NCI-H748 treated with DMSO at 0.1 percent for 48 hours (cell line): ENCODE data around the gene PARD3.

Experiments
- DNase-seq: peaks from one replicate; lab custom pipeline; 2025; lab: John Stamatoyannopoulos, UW

The PARD3 gene

DNA sequence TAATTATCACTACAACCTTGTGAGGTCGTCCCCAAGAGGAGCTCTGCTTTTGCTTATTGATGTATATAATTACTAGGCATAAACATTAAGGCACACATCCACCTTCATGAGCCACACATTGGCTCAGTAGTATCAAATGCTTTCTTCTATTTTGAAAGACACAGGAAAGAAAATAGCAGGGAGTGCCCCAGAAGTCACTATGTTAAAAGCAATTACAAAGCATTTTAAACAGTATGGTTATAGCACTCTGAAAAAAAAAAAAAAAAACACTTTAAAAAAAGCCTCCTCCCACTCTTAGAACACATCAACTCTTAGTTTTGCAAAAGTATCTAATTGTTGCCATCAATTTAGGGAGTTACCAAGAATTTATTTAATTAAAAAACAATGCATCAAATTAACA, 474.2 kb downstream of the PARD3 start:
- DNase-seq, result no peak

DNA sequence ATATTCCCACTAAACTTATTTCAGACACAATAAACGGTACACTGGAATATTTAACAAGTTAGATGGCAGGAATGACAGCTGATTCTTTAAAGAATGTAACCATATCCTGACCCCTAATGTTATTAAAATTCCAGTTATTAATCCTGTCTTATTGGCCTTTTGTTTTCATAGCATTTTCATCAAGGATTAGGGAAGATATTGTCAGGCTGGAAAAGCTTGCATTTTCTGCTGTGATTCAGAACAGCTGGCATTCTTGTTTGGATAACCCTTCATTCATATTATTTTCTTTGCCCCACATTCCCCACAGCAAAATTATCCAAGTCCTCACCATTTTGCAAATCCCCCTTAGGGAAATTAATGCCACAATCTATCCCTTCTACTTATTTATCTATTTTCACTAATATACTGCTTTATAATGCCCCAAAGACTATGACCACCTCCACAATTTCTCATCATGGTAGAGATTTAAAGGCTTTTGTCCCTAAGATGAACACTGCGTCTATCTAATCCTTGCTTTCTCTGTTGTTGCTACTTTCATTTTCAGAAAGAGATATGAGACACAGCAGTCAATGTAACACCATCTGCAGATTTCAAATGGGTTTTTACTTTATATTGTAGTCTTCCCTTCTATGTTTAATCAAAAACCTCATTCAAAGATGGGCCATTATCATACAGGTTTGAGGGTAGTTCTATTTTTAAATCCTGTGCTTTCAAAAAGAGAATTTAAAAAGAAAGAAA, 475.1 kb downstream of the PARD3 start:
- DNase-seq, result no peak

DNA sequence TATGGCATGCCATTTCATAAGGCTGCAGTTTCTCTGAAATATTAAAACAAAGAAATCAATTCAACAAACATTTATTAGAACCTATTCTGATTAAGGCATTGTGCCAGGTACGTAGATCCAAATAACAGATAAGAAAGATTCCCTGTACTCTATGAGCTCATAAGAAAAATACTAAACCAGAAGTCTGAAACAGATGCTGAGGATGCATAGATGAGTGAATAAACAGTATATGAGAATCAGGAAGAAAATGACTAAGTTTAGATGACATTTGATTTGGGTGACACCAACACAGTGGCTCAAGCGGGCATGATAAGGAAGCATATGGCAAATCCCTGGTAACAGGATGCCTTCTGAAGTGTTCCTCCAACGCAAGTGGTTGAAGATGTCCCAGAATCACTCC, 477.2 kb downstream of the PARD3 start:
- DNase-seq, result no peak

DNA sequence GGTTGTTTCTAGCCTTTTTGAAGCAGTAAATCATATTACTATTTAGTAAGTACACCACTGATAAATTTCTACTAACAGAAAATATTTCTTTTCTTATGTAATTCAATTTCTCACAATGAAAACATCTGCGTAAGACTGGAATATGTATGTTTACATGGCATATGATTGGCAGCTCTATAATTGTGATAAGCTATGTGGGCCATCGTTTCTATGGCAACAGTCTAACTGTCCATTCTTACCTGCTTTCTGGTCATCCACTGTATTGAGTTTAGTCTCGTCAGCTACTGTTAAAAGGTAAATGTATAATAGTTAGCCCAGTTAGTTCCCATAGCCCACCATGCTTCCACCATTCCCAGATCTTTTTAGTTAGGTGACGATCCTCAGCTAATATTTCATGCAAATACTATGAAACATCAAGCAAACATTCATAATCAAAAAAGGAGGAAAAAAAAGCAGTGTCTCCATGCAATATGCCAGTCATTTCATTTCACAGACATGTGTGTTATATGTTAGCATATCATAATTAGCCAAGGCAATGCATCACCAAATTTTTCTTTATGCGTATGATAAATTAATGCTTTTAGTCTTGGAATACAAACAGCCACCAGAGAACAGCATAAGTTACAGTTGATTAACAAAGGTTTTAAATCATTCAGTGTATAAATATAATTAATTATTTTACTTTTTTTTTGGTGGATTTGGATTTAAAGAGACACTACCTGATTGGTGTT, 479.0 kb downstream of the PARD3 start:
- DNase-seq, result no peak

DNA sequence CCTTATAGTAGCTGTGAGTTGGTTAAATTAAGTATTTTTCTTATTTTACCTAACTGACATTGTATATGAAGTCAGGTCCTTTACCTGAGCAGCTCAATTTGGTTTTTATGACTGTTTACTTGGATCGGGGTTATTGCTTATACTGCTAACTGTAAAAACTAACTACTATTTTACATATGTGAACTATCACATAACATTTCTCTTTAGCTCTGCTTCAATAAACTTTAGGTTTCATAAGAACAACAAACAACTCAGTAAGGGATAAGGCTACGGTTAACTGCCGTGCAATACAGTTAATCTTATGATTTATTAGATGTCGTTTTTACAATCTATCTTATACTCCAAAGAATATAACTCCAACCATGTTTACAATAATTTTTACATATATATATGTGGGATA, 480.2 kb downstream of the PARD3 start:
- DNase-seq, result no peak

DNA sequence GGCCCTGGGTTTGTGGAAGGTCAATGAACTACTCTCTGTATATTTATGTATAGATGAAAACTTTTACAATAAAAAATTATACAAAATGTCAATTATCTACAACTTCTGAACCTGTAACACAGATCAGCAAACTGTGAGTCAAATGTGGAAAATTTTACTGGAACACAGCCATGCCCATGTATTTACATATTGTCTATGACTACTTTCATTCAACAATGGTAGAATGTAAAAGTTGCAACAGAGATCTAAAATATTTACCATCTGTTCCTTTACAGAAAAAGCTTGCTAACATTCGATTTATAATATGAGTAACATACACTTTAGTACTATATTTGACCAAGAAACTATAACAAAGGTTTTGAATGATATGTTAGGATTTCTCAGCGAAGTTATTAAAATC, 481.6 kb downstream of the PARD3 start:
- no peak for DNase-seq

DNA sequence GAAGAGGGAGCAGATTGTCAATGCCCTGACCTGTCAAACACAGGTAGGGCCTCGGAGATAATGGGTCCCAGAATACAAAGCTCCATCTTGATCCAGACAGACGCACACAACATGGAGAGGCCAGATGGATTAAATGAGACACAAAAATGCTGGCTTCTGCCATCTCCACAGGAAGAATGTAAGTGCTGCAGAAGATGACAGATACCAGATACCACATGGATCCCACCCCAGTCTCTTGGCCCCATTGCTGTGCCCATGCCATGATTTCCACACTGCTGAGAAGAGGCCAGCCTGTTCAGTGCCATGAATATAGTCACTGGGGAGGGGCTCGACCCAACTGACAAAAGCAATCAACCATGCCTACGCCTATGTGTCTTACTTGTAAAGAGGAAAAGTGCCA, 487.9 kb downstream of the PARD3 start:
- DNase-seq, result no peak

DNA sequence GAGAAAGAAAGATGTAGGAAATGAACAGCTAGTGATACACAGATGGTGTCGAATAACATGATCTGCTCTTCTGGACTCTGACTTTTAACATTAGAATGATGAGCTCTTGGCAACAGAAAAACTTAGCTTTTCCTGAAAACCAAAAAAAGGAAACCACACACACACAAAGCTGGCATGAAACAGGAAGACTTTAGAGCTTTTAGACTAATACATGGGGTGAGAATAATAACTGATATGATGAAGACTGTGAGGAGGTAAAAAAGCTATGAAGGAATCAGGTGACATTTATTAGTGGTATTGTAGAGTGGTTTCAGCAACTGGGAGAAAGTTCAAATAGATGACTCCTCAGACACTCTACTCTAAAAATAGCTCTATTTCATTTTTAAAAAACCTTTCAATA, 491.9 kb downstream of the PARD3 start:
- no peak for DNase-seq

DNA sequence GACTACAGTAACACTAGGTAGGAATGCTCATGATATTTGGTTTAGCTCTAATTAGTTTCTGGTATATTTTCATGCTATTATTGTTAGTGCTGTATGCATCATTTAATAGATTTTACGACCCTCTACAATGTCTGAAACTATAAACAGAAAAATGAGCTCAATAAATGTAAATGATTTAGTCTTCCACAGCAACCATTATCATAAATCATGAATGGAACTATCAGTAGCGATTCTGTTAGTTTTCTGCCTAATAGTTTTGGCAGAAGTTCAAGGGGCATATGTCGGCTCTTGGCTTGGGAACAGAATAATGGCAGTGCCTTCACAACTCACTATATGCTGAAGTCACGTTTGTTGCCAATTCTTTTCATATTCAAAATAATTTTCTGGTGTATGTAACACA, 494.8 kb downstream of the PARD3 start:
- peak; percentile 88 for DNase-seq

DNA sequence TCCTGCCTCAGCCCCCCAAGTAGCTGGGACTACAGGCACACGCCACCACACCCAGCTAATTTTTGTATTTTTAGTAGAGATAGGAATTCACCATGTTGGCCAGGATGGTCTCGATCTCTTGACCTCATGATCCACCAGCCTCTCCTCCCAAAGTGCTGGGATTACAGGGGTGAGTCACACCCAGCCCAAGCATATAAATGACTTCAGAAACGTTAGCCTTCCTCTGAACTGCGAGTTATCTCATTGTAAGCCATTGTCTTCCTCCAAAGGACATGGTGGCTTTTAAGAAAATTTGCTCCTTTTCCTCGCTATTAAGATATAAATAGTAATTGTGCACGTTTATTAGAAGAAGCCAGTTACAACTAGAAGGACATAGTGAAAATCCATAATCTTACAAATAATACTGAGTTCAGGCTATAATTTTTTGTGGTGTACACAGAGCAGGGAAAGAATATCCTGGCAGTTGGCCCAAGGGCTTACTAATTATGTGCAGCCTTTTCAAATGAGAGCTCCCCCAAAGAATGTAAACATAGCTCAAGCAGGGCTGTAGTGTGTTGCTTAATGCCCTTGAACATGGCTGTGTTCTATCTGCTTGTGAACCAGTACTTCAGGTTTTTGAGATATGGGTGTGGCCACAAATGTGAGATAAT, 495.8 kb downstream of the PARD3 start:
- peak; percentile 94 for DNase-seq

DNA sequence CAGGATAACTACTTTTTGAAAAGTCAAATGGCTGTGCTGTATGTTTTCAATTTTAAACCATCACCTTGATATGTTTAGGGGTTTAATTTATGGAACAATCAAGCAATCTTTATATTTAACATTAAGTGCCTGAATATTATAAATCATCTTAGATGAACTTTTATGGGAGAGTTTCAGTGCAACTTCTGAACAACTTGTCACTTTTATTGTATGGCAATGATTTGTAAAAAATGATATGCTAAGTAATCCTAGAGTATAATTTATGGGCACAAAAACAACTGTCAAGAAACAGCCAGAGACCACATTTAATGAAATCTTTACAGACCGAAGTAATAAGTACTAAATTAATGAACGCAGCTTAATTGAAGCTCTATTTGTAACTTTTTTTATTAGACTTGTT, 498.9 kb downstream of the PARD3 start:
- no peak for DNase-seq

DNA sequence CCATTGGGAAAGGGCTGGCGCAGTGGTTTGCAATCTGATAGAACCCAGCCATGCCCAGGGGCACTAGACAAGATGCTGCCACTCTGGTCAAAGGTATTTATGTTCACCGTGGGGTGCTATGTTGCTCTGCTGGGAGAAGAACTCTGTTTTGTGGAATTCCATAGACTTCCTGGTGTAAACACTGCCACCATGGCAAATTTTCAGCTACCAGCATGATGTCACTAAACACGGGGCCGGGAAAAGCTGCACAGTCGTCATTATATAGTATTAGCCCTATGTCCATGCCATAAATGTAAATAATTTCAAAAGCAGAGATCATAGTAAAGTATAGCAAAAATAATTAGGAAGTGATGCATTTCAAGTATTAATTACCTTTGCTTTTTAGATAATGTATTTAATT, 500.6 kb downstream of the PARD3 start:
- no peak for DNase-seq

DNA sequence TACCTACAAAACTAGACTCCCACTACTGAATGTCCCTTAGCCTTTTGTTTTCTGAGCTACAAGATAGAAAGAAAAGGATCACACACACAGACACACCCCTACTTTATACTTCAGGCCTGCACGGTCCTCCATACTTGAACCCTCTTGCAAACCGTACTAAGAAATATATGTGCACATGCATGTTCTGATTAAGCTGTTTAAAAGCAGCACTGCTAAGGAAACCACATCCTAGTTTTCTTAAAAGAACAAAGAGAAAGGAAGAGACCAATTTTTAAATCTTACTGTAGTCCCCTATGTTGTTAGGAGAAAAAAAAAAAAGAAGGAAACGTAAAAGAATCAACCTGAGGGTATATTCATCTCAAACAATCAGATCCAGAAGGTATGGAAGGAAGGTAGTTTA, 501.2 kb downstream of the PARD3 start:
- no peak for DNase-seq

DNA sequence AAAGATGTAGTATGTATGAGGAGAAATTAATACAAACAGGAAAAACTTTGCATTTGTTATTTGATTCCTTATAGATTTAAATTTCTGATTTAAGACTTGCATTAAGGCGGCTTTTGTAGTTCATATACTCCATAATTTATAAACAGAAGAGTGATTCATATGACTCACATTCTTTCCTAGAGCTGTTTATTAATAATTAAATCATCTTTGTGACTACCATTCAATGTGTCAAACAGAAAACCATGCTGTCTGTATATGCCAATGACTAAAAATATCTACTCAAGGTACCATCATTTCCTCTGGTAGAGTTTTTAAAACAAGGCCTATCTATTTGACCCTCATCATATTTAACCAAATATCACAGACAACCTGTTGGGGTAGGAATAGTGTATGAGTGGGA, 501.7 kb downstream of the PARD3 start:
- no peak for DNase-seq

DNA sequence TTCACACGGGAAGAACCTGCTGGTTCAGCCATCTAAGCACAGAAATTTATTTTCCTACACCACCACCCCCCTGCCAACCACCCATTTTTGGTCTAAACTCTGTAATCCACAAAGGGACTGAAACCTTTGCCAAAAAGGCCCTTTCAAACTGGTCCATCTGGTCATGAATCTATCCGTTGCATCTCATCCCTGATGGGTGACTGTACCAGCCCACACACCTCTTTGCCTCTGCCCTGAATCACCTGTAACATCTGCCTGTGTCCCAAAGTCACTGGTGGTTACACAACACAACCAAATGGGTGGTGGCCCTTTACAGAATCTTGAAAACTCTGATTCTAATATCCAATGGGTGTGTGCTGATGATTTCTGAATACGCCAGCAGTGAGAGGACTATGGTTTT, 503.4 kb downstream of the PARD3 start:
- DNase-seq, result no peak

DNA sequence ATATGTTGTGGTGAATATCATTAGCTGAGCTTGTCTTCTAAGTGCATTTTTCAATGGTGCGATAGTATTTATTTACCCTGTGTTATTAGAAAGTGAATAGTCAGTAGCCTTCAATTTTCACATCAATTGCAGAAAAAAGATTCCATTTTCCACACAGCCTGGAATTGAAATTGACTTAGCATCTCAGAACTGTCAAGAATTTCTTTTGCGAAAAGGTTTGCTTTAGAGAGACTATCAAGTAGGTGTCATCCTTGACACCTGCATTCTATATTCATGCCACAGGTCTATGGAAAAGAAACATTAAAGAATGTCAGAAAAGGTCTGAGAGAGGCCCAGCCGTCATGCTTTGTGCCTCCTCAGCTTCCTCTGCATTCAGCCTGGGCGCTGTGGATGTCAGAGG, 504.9 kb downstream of the PARD3 start:
- no peak for DNase-seq

DNA sequence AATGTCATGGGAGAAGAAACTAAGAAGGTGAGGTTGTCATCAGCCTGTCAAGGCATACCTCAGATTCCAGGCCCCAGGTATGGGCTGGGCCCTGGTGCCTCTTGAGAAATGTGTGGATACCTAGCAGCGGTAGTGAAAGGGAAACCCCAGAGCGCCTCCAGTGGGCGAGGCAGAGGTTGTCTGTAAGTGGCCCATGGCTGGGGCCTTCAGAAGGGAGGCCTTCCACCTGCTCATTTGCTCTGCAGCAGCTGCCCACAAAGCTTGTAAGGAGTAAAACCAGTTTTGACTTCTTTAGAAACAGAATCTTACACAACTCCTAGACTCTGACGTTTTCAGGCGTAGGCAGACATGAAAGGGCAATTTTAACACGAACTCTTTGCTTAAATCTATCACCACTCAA, 509.9 kb downstream of the PARD3 start:
- DNase-seq, result peak; percentile 50

DNA sequence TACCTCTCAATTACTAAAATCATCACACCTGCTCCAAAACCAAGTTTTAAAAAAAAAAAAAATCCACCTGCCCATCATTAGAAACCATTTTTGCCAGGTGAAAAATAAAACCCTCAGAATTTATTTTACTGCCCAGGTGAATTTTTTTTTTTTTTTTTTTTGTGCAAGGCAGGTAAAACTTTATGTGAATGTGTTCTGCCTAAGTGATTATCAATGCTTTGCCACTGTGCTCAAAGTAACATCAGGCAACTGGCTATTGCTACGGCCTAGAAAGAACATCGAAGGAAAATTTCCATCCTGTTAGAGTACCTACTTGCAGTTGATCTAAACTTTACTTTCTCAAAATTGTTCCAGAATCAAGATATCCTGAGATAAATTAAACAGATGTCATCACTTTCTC, 512.1 kb downstream of the PARD3 start:
- DNase-seq, result peak; percentile 66

DNA sequence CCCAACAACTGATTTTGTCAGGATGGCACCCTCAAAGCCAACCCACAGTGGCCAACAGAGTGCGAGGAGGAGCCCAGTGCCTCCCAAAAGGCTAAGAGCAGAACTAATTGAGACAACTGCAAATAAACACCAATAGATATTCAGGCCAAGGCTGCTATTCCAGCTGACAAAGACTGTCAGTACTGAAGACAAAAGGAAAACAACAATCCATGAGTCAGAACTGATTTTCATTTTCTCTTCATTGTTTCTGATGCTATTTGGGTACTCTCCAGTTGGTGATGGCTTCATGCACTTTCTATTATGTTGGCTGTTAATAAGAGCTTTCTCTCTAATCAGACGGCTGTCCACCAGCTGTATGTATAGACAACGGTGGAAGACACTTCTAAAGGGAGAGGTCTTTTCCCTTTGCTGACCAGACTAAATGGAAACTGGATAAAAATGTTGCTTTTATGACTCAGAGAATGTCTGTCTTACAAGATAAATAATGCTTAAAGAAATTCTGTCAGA, 515.9 kb downstream of the PARD3 start:
- DNase-seq, result peak; percentile 70

DNA sequence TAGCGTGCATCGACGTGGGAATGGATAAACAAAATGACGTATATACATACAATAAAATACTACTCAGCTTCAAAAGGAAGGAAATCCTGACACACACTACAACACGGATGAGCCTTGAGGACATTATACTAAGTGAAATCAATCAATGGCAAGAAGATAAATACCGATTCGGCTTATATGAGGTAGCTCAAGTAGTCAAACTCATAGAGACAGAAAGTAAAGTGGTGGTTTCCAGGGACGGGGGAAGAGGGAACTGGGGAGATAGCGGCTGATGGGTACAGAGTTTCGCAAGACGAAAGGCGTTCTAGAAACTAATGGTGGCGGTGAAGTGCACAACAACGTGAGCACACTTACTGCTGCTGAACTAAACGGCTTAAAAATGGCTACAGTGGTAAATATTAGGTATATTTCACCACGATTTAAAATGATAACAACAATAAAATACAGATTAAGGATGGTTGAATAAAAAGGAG, 516.7 kb downstream of the PARD3 start:
- DNase-seq, result no peak

DNA sequence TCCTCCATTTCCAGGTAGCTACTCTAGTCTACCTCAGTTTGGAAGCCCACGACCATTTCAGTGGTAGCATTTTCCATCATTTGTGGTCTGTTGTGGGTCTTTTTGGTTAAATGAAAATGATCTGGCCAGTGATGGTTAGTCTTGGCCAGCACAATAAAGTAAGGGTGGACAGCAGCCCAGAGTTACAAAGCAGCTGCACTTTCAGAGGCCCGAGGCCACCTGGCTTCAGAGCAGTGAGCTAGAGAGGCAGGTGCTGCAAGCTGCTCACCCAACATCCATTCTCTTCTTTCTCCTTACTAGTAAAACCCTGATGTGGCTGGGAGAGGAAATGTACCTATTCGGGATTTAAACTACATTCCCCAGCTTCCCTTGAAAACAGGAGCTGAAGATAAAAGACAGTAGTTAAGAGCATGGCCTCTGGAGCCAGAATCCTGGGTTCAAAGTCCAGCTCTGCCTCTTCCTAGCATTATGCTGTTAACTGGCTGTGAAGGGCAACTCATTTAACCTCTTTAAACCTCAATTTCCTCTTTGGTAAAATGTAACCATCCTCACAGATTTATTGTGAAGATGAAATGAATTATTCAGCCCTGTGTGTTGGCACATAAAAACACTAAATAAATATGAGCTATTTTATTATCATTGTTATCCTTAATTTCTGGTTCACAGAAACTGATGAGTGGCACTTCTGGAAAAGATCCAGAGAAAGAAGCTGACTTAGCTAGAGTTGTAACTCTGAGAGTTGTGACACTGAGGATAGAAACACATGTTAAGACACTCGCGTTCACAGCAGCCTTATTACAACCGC, 517.4 kb downstream of the PARD3 start:
- DNase-seq, result peak; percentile 17

DNA sequence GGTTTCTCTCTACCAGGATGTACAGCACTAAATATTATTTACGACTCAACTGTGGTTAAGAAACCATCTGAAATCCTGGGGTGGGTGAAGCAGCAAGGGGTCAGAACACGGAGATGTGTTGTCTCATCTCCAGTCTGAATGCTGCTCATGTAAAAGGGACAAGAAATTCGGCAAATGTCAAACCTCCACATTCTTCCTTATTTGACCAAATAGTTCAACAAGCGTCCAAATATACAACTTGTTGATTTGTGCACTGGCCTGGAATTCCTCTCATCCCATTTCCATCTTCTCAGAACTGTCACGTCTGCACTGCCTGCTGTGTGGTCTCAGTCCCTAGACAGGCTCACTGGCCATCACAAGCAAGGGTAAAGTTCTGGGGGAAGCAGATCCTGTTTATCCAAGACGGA, 520.0 kb downstream of the PARD3 start:
- no peak for DNase-seq
